Measurements from ENCODE around the gene MIGA1. TPM values are rescaled to one million over a fixed set of nuclear protein-coding genes. Genes with fewer than 3 reads are reported as not detected.

Gene MIGA1
- total RNA-seq, 2 experiments from 2014 or later = 9.1 to 9.9 TPM

DNA sequence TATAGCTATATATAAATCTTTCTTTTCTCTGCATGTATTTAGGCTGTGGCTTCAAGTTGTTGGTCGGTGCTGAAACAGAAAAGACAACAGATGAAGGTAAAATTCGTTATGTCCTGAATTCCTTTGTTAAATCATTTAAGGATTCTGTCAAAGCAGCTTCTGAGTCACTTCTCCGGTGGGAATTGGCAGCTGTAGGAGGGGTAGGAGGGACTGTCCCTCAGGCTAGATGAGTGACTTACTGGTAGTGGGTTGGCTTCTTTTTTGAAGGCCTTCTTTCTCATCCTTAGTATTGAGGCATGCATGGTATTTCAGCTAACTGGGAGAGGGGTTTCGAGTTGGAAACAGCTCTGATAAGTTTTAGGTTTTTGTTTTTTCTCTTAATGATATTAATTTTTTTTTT is 86.8 kb downstream of the MIGA1 start:
- no peak for DNase-seq
- CTCF ChIA-PET = no interaction called here
- Mint-ChIP-seq H3K36me3 (peaks cover 26% of the 10 kb centered on the region), H3K4me3 (no peak overlapping the region), H3K27me3 (no peaks in the 10 kb centered on the region), H3K27ac (no peak overlapping the region), H3K4me1 (ENCODE audit: low read depth) (no peaks in the 10 kb centered on the region), H3K9me3 (no peaks in the 10 kb centered on the region)
- POLR2A ChIA-PET = no interaction called here
- intact Hi-C loops (cut with micrococcal nuclease) = no loop called here

GRCh38 chr1:77872645-77873044 is 93.2 kb downstream of the MIGA1 start:
- no peak overlapping the region for H3K4me3 Mint-ChIP-seq
- H3K4me1 Mint-ChIP-seq (ENCODE audit: low read depth) = no peaks in the 10 kb centered on the region
- H3K9me3 Mint-ChIP-seq = no peaks in the 10 kb centered on the region
- H3K36me3 Mint-ChIP-seq = peaks cover 12% of the 10 kb centered on the region
- ChIA-PET CTCF (no interaction called here), POLR2A (no interaction called here)
- H3K27ac Mint-ChIP-seq = no peak overlapping the region
- no peak for DNase-seq
- intact Hi-C loops (cut with micrococcal nuclease) = no loop called here
- H3K27me3 Mint-ChIP-seq = no peaks in the 10 kb centered on the region

GRCh38 chr1:77873461-77873860 is 94.0 kb downstream of the MIGA1 start:
- peaks cover 11% of the 10 kb centered on the region for H3K36me3 Mint-ChIP-seq
- CTCF ChIA-PET = no interaction called here
- H3K4me3 Mint-ChIP-seq = no peak overlapping the region
- no peak for DNase-seq
- intact Hi-C loops (cut with micrococcal nuclease) = no loop called here
- no peaks in the 10 kb centered on the region for H3K4me1 Mint-ChIP-seq (ENCODE audit: low read depth)
- POLR2A ChIA-PET = no interaction called here
- no peak overlapping the region for H3K27ac Mint-ChIP-seq
- no peaks in the 10 kb centered on the region for H3K27me3 Mint-ChIP-seq
- H3K9me3 Mint-ChIP-seq = no peaks in the 10 kb centered on the region

DNA sequence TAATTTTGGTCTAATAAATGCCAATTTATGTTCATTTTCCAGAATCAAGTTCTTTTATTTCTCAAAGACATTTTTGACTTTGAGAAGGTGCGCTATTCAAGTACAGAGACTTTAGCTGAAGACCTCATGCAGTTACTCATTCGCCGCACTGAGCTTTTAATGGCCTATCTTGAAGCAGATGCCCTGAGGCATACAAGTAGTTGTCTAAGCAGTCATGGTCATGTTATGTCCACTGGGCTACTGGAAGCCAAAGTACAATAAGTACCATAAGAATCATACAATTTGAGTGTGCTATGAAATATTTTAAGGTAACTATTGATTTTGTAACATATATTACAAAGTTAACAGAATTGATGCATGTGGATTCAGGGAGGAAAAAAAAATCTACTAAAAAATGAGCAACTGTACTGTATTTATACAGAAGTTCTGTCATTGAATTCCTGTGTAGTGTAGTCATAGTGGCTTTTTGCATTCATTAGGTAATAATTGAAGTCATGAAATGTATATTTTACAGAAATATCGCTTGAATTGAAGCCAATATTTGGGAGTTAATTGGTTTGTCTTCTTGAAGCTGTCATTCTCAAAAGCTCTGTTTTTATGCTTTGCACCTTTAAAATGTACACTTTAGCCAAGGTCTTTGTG is 95.5 kb downstream of the MIGA1 start:
- no peaks in the 10 kb centered on the region for H3K4me1 Mint-ChIP-seq (ENCODE audit: low read depth)
- DNase-seq = no peak
- H3K36me3 Mint-ChIP-seq = peaks cover 7% of the 10 kb centered on the region
- no peaks in the 10 kb centered on the region for H3K9me3 Mint-ChIP-seq
- no peak overlapping the region for H3K4me3 Mint-ChIP-seq
- ChIA-PET POLR2A (no interaction called here), CTCF (no interaction called here)
- H3K27ac Mint-ChIP-seq = no peak overlapping the region
- intact Hi-C loops (cut with micrococcal nuclease) = no loop called here
- H3K27me3 Mint-ChIP-seq = no peaks in the 10 kb centered on the region

DNA sequence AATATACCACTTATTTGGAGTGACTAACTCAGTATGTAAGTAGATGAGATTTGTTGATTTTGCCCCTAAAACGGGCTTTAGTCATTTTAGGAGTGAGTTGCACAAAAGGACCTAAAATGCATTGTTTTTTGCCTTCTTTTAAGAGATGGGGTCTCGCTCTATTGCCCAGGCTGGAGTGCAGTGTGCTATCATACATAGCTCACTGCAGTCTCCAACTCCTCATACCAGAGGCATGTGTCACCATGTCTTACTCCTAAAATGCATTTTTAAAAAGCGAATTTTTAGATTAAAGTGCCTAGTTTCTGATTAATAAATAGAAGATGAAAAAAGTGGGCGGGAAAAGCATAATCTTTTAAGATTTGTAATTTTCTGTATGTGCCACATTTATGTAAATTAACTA is 97.4 kb downstream of the MIGA1 start:
- Mint-ChIP-seq H3K4me3 (no peak overlapping the region), H3K36me3 (peaks cover 7% of the 10 kb centered on the region), H3K9me3 (no peaks in the 10 kb centered on the region), H3K27me3 (no peaks in the 10 kb centered on the region), H3K27ac (no peak overlapping the region), H3K4me1 (ENCODE audit: low read depth) (no peaks in the 10 kb centered on the region)
- intact Hi-C loops (cut with micrococcal nuclease) = no loop called here
- CTCF ChIA-PET = no interaction called here
- DNase-seq = no peak
- POLR2A ChIA-PET = no interaction called here

GRCh38 chr1:77881061-77881460 is 101.6 kb downstream of the MIGA1 start:
- no peaks in the 10 kb centered on the region for H3K4me1 Mint-ChIP-seq (ENCODE audit: low read depth)
- no peak overlapping the region for H3K4me3 Mint-ChIP-seq
- no peak for DNase-seq
- intact Hi-C loops (cut with micrococcal nuclease) = no loop called here
- CTCF ChIA-PET = no interaction called here
- peaks cover 5% of the 10 kb centered on the region for H3K36me3 Mint-ChIP-seq
- POLR2A ChIA-PET = no interaction called here
- peaks cover 3% of the 10 kb centered on the region for H3K27me3 Mint-ChIP-seq
- H3K9me3 Mint-ChIP-seq = no peaks in the 10 kb centered on the region
- H3K27ac Mint-ChIP-seq = no peak overlapping the region

GRCh38 chr1:77882411-77882810 is 103.0 kb downstream of the MIGA1 start:
- POLR2A ChIA-PET = no interaction called here
- Mint-ChIP-seq H3K27me3 (peaks cover 10% of the 10 kb centered on the region), H3K27ac (no peak overlapping the region), H3K9me3 (no peaks in the 10 kb centered on the region), H3K4me3 (no peak overlapping the region), H3K36me3 (peaks cover 9% of the 10 kb centered on the region), H3K4me1 (ENCODE audit: low read depth) (peaks cover under 1% of the 10 kb centered on the region)
- intact Hi-C loops (cut with micrococcal nuclease) = no loop called here
- CTCF ChIA-PET = no interaction called here
- no peak for DNase-seq

- peak within 1 kb of the TSS; percentile 64 for H3K4me3 Mint-ChIP-seq
- CTCF ChIA-PET = no interaction called here
- H3K4me1 Mint-ChIP-seq (ENCODE audit: low read depth) = peaks cover 8% of the 10 kb centered on the region
- POLR2A ChIA-PET = no interaction called here
- H3K36me3 Mint-ChIP-seq = peaks cover 9% of the 10 kb centered on the region
- intact Hi-C loops (cut with micrococcal nuclease) = no loop called here
- peaks cover 18% of the 10 kb centered on the region for H3K27me3 Mint-ChIP-seq
- no peak for DNase-seq
- no peak within 1 kb of the TSS for H3K27ac Mint-ChIP-seq
- no peaks in the 10 kb centered on the region for H3K9me3 Mint-ChIP-seq
Measured at GRCh38 chr1:77888081-77888780, 108.8 kb downstream of the MIGA1 start, which contains the start of gene NEXN. TSS of gene NEXN (plus strand) at chr1:77888624. CDS start at chr1:77916107, 27,483 bp downstream.

- CTCF ChIA-PET = no interaction called here
- Mint-ChIP-seq H3K27me3 (peaks cover 18% of the 10 kb centered on the region), H3K27ac (no peak overlapping the region), H3K36me3 (peaks cover 8% of the 10 kb centered on the region), H3K4me3 (peak overlapping the region; percentile 64), H3K4me1 (ENCODE audit: low read depth) (peaks cover 8% of the 10 kb centered on the region), H3K9me3 (no peaks in the 10 kb centered on the region)
- intact Hi-C loops (cut with micrococcal nuclease) = no loop called here
- peak; percentile 28 for DNase-seq
- POLR2A ChIA-PET = no interaction called here
Measured at GRCh38 chr1:77888781-77889642, 109.6 kb downstream of the MIGA1 start.

- no peak for DNase-seq
- ChIA-PET CTCF (no interaction called here), POLR2A (no interaction called here)
- peaks cover 18% of the 10 kb centered on the region for H3K27me3 Mint-ChIP-seq
- peaks cover 8% of the 10 kb centered on the region for H3K4me1 Mint-ChIP-seq (ENCODE audit: low read depth)
- no peak overlapping the region for H3K4me3 Mint-ChIP-seq
- intact Hi-C loops (cut with micrococcal nuclease) = no loop called here
- H3K27ac Mint-ChIP-seq = no peak overlapping the region
- peaks cover 5% of the 10 kb centered on the region for H3K36me3 Mint-ChIP-seq
- no peaks in the 10 kb centered on the region for H3K9me3 Mint-ChIP-seq
Measured at GRCh38 chr1:77889671-77890070, 110.2 kb downstream of the MIGA1 start.

DNA sequence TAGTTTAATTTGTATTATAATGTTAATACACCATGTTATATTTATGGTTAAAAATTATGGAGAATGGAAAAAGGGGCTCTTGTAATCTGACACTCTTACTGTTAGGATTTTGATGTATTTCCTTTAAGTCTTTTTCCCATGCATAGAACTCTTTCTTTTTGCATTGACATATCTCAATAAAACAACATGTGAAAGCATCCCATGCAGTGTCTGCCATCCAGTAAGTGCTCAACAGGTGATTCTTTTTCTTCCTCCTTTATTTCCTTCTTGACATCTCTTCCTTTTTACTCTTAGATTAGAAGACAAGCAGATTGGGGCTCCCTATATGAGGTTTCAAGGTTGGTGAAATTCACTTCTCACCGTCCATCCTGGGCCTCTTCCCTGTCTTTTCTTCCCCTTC is 111.8 kb downstream of the MIGA1 start:
- peaks cover 3% of the 10 kb centered on the region for H3K36me3 Mint-ChIP-seq

GRCh38 chr1:77899647-77900320 is 120.3 kb downstream of the MIGA1 start:
- ChIA-PET POLR2A (interaction anchor here (1.2 kb wide), 1 partner anchor 14 kb away, joined by 4 read pairs; no protein-coding TSS in a partner anchor), CTCF (interaction anchor here (0.6 to 1.0 kb wide), 2 partner anchors 156 to 213 kb away, joined by 3 to 4 read pairs; no protein-coding TSS in a partner anchor)
- no peak overlapping the region for H3K4me3 Mint-ChIP-seq
- no peak overlapping the region for H3K27ac Mint-ChIP-seq
- H3K27me3 Mint-ChIP-seq = no peaks in the 10 kb centered on the region
- no peaks in the 10 kb centered on the region for H3K36me3 Mint-ChIP-seq
- no peak for DNase-seq
- H3K4me1 Mint-ChIP-seq (ENCODE audit: low read depth) = no peaks in the 10 kb centered on the region
- intact Hi-C loops (cut with micrococcal nuclease) = loop anchor here (5.0 kb wide), 1 partner anchor 752 kb away; no protein-coding TSS in a partner anchor
- no peaks in the 10 kb centered on the region for H3K9me3 Mint-ChIP-seq

More for the DNA sequence above, 111.8 kb downstream of the MIGA1 start:
- Mint-ChIP-seq H3K9me3 (no peaks in the 10 kb centered on the region), H3K4me1 (ENCODE audit: low read depth) (peaks cover 8% of the 10 kb centered on the region), H3K4me3 (no peak overlapping the region), H3K27me3 (peaks cover 15% of the 10 kb centered on the region), H3K27ac (no peak overlapping the region)
- no peak for DNase-seq
- intact Hi-C loops (cut with micrococcal nuclease) = no loop called here
- POLR2A ChIA-PET = no interaction called here
- CTCF ChIA-PET = no interaction called here

Measured in activated CD4-positive, alpha-beta memory T cell treated with anti-CD3 and anti-CD28 coated beads for 36 hours (primary cell).